ENCODE data around the gene TBC1D2B.

TBC1D2B gene

DNA sequence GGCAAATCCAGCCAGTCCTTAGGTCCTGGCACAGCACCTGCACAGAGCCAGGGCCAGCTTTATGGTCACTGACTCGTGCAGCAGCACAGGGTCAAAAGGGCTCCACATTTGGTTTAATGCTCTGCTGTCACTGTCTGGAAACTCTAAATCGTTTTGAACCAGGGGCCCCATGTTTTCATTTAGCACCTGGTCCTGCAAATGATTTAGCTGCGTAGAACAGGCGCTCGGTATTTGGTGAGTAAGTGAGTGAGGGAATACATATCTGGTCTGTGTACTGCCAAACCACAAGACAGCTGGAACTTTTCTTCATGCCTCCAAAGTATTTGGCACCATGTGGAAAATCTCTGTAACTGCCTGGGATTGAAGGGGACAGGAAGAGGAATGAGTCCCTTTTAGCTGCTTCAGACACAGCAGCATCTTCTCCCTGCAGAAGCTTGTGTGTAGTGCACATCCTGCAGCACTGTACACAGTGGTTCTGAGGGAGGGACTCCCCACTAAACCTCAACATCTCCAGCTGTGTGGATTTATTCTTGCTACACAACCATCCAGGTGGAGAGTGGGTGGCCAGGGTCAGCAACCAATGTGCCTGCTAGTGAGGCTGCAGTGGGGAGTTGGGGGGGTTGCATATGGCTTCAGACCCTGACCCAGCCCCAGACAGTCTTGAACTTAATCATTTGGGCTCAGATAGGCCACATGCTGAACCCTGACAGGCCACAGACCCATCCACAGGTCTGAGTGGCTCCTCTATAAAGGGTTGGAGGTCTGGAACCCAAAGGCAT, 15.9 kb upstream of the TBC1D2B start:
- no peak for DNase-seq

DNA sequence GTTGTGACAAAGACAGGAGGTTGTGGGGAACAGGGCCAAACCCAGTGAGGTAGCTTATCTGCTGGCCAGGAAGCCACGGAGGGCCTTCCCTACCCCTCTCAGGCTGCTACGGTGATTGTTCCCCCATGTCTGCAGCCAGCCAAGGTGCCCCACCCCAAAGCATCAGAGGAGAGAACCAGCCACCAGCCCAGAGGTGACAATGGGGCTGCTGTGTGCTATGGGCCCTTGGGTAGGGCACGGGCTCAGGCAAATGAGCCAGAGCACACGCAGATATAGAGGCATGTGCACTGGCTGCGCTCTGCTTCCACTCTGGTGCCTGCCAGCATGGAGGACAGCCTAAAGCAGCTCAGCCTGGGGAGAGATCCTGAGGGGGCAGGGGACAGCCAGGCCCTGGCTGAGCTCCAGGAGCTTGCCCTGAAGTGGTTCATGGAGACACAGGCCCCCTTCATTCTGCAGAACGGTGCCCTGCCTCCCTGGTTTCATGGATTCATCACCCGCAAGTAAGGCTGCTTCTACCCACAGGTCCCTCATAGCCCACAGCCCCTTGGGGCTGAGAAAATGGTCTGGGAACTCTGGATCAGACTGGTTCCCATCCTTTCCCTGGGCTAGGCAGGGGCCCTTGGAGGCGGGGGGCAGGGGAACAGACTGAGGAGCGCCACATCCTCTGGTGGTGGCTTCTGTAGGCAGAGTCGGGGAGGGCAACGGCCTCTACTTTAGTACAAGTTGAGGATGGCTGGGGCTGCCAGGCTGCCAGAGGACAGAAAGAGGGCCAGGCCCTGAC, 14.9 kb upstream of the TBC1D2B start, which contains the start of gene SH2D7:
SH2D7 (plus strand) TSS at position 301 of the 781 bp plus-strand sequence; CDS start at position 325, 24 bp downstream.
- DNase-seq, result no peak

DNA sequence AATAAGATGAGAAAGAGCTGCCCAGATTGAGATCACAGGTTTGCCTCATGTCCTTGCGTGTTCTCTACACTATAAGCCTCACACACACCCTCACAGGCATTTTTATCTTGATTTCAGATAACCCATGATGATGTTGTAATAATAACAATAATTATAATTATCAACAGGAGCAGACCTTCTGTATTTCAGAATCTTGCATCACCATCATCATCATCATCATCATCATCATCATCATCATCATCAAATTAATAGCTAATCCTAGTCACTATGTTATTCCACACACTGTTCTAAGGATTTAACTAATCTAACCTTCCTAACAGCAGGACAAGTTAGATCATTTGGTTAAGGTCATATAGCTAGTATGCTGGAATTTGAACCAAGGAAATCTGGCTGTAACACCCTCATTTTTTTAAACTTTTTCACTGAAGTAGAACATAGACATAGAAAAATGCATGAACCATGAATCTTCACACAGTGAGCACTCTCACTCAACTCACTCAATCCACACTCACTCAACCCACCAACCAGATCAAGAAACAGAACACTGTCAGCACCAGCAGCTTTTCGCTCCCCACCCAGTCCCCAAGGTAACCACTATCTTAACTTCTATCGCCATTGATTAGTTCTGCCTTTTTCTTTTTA, 13.0 kb upstream of the TBC1D2B start:
- DNase-seq, result no peak

DNA sequence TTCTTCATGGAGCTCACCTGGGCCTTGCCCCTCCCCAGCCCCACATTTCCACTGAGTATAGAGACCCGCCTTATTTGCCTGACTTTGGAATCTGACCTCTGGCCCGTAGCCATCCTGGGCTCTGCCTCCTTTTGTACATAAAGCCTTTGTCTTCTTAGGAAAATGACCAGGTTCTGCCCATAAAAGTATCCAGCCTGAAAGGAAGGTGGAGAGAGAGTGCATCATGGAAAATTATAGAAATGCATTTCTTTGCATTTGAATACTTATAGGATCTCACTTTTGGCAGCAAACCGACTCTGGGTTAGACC, 11.2 kb upstream of the TBC1D2B start:
- DNase-seq, result no peak

DNA sequence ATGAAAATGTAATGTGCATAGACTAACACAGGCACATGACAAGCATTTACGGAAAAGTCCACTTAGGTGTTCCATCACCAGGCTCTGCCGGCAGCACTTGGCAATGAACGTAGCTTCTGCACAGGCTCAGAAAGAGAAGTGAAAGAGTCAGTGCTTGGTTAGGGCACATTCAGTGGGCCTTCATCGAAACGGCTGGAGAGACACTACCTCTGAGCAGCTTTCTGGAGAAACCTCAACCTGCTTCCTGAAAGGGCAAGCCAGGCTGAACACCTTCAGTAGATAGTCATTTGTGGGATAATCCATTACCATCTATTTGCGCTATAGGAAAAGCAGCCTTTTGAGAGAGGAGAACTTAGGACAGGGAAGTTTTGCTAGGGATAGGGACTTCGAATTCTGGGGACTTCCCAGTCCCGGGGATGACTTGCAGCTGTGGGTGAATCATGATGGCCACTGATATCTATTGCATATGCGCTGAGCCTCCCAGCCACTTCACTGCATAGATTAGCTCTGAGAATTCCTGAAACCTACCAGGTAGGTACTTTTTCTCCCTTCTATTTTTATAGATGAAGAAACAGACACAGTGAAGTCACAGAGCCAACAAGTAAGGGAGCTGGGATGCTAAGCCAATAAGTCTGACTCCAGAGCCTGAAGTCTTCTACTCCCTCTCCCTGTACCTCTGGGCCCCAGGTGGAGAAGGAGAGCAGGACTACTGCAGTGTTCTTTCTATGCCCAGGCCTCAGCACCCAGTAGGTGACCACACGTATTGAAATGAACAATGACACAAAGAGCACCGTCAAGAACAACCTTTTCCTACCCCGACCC, 10.7 kb upstream of the TBC1D2B start:
- DNase-seq, result no peak

DNA sequence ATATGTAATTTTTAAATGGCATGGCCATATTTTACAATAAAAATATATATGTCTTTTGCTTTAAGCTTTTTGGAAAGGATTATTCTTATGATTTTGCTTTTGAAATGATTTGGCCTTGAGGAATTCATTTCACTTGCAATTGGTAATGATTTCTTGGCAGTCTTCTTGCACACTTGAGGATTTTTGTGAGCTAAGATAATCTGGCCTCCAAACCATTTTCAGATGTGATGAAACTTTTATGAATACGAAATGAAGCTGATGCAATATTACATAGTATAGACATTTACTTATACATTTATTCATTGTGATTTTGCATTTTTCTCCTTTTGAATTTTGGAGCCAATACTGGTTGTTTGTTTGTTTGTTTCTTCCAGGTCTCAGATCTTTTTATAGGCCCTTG, 8.4 kb upstream of the TBC1D2B start:
- no peak for DNase-seq

DNA sequence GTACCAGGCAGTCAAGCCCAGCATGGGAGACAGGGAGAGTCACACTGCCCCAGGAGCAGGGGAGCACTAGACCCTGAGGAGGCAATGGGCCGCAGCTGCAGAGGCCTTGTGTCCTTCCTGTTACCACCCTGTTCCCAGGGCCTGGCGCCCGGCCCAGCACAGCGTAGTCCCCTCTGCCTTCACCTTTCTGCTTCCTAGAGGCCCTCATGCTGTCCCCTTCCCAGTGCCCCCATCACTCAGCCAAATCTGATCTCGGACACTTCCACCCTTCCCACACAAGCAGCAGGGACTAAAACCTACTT, 6.9 kb upstream of the TBC1D2B start:
- DNase-seq, result no peak

DNA sequence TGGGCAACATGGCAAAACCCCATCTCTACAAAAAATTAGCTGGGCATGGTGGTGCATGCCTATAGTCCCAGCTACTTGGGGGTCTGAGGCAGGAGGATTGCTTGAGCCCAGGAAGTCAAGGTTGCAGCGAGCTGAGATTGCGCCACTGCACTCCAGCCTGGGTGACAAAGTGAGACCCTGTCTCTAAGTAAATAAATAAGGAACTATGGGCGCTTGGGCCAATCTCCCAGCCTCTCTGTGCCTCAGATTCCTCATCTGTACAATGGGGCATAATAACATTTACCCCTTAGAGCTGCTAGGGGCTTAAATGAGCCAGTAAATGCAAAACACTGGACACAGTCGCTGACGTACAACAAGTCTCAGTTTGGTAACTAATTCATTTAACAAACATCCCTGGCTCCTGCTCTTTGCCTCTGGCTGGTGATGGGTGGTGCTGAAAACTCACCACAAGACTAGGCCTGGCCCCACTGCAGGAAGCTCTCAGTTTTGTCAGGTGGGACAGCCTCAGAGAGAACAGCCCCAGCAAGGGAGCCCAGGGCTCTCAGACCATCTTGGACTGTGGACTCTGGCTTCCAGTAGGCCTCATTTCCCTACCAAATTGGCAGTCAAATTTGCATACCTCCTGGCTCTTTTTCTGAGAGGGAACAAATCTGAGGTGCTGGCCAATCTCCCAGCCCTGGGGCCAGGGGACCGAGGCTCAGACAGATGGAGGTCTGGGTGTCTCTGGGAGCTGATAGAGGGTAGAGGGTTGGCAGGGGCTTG, 6.4 kb upstream of the TBC1D2B start:
- DNase-seq, result no peak

DNA sequence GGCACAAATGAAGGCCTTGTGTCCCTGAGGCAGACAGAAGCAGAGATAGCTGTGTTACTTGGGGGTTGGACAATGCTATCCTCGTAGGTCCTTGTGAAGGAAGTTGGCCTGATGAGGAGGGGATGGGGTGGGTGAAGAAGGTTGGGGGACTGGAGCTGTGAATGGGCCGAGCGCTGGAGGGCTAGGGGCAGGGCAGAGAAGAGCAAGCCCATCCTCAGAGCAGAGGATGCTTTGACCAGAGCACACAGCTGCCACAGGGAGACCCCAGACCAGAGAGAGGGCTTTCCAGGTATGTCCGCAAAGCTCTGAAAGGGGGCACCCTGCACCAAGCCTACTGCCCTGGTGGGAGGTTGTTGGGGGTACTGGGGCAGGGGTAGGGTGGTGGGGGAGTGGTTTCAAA, 5.7 kb upstream of the TBC1D2B start:
- no peak for DNase-seq

DNA sequence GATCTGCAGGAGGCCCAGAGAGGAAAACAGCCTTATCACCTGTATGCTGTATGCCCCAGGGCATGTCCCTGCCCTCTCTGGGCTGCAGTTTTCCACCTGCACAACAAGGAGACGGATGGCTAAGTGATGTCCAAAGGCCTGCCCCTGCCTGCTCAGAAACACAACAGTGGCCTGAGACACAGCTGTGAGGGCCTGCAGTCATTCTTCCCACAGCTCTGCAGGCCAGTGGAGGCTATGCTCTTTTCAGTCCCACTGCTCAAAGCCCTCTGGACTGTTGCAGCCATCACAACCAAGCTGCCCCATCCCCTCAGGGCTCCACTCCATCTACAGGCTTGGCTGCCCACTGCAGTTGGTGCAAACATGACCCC, 5.2 kb upstream of the TBC1D2B start:
- DNase-seq, result no peak

DNA sequence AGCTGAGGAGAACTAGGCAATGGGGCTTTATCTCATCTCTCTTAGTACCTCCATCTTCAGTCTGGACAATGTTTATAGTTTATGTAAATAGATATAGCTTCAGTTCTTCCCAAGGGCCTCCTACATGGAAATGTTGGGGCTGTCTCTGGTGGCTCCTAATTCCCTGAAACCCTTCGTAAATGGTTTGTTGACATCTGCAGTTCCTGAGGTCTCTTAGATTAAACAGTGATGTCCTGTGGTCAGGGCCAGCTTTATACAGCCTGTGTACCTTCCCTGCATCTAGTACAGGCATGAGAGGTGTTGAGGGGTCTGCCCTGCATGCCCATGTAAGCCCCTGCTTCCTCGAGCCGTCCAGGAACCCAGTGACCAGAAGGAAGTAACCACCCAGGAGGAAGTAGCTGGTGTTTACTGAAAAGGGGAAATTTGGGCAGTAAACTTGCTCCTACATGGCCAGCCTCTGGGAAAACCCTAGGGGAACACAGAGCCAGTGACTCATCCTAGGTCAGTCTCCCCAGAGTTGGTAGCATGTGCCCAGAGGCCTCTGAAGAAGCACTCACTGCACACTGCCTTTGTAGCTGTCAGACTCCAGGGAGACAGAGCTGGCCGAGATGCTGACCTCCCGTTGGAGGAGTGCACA, 4.7 kb upstream of the TBC1D2B start:
- no peak for DNase-seq

DNA sequence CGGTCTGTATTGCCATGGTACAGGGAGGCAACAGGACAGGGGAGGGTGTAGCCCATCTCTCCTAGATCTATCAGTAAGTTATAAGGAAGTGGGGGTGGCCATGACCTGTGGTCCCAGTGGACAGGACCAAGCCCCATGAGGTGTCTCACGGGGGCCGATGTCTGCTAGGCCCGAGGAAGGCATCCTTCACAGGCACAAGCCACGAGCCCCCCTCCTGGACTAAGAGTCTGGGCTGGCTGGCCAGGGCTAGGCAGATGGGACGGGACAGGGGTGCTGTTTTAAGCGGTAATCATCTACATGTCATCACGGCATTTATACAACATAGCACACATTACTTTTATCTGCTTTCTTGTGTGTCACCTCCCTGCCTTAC, 2.6 kb upstream of the TBC1D2B start:
- DNase-seq, result no peak

DNA sequence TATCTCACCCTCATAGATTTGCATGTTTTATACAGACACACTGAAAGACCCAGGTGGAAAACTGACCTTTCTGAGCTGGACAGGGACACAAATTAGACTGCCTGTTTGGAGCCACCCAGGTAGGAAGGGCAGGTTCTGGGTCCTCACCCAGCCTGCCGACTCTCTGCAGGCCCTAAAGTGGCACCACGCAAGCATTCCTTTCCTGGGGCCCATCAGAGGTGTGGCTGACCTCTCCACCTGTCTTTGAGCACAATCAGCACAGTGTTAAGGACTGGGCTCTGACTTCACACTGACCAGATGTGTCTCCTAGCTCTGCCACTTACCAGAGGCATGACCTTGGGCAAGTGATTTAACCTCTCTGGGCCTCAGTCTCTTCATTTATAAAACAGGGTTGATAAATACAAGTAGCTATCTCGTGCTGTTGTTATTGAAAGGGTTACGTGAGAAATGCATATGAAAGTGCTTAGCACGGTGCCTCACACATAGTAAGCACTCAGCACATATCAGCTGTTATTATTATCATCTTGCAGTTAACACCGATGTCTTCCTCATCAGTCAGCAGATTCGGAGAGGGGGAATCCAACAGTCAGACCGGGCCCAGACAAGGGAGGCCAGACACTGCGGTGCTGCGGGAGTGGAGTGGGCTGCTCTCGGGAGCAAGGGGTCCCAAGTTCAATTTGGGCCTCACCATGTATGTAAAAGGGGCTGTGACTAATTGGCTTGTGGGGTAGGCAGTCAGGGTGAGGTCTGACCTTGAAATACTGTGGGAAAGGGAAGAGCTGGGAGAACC, 2.0 kb upstream of the TBC1D2B start:
- DNase-seq, result no peak

DNA sequence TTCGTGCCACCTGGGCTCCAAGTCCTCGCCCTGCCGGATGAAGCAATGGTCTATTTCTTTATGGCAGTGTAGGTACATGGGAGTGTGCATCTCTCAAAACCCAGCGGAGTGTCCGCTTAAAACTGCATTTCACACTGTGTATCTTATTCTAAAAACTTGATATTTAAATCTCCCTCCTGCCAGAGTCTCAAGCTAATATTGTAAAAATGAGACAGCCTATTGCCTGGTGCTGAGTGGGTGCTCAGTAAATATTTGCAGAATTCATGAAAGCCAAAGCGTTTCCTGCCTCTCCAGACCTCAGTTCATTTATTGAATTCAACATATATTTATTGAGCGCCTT, 330 bp upstream of the TBC1D2B start:
- DNase-seq, result no peak

DNA sequence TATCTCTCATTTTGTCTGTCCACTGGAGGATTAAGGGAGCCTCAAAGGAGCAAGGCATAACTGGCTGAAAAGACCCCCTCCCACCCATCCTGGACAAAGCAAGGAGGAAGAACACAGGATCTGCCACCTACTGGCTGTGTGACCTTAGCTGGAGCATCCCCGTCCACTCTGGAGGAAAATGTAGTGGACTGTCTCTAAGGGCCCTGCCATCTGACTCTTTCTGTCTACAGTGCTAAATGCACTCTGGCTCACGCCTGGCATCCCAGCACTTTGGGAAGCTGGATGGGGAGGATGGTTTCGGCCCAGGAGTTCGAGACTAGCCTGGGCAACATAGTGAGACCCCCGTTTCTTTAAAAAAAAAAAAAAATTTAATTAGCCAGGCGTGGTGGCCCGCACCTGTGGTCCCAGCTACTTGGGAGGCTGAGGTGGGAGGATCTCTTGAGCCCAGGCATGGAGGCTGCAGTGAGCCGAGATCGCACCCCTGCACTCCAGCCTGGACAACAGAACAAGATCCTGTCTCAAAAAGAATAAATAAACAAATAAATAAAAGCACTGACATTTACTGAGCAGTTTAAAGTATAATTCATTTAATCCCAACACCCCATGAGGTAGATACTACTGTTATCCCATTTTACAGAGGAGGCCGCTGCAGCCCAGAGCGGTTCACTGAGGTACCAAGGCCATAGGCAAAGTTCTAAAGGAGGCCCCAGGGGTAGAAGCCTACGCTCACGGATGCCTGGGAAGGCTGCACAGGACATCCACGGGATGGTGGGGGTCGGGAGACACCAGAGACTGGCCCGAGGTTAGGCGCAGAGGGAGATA, 1.1 kb downstream of the TBC1D2B start:
- DNase-seq, result no peak

DNA sequence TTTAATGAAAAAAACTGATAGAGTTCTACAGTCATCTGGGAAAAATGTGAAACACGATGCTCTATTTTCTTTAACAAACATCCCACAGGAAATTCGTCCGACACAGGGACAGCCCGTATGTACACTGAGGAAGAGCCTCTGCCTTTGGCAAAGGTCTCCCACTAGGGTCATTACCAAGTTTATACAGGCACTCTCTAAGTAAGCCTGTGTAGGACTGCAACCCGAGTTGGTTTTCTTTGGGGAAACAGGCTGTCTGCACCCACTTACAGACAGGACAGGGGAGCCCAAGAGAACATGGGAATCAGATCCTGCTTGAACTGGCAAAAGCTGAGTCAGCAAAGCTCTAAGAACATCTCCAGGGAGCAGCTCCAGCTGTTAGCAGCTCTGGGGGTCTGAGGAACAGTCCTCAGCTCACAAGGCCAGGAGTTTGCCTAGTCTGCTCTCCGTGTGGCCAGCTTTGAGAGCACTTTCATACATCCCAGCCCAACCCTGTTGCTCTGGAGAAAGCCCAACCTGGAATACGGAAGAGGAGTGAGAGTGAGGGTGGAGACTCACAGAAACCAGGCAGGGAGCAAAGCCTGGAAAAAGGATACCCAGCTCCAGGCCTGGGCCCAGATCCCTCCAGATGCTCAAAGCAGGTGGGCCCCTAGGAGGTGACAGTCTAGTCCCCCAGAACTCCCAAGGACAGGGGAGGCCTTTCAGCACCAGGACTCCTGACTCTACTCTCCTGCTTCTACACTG, 1.9 kb downstream of the TBC1D2B start:
- DNase-seq, result peak in 1 of 14 donors; percentile 30

DNA sequence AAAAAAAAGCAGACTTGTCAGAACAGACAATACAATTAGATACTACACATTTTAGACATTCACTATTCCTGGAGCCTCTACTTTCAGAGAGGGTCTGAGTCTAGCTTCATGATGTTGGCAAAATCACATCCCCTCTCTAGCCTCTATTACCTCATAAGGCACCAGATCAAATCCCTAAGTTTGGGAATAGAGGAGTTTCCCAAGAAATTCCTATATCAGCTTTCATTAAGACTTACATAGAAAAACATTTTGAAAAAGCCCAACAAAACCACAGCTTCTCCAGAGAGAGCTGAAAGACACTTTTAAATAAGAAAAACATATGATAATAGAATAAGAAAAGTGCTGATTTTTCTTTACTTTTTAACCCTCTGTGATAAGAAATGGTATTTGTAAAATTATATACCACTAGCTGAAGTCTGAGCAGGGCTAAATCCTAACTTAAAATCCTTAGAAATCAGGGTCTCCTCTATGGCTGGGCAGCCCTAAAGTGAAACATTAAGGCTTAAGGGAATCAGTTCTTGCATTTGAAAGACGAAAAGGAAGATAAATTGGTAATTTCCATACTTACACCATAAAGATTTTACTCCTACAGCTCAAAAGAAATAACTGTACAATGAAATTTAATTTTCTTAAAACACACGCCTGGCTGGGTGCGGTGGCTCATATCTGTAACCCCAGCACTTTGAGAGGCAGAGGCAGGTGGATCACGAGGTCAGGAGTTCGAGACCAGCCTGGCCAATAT, 4.3 kb downstream of the TBC1D2B start:
- no peak for DNase-seq

DNA sequence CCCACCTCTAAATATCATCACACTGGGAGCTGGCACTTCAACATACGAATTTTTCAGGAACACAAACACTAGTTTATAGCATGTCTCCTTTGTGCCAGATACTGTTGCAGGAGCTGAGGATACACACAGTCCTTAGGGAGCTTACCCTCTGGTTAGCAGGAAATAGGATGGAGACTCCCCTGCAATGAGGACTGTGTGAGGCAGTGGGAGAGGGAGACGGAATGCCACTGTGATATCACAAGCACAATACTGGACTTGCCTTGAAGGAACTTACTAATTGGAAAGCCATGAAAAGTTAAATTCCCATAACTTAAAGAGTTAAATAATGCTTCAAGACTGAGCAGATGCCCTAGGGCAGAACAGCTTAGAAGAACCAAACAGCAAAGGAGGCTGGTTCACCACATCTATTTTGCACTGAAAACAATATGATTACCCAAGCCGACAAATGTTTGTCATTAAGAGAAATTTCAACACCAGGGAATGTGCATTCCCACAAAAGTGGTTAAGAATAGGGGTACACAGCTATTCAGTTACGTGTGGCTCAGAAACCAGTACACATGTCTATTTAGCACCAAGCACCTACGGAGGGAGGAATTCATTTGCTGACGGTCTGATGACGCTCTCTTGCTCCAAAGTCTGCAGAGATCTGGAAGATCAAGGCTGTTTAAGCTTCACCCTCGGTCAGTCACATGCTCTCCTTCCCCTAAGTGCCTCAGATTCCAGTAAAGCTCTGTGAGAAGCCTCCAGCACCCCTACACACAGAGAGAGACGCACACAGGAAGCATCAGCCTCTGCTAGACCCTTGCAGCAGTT, 5.2 kb downstream of the TBC1D2B start:
- peak in 4 of 14 donors; percentile 31 to 65 (median 37) for DNase-seq
